Stimulated activated CD4-positive, alpha-beta T cell treated with anti-CD3 and anti-CD28 coated beads, Interleukin-12 subunit alpha, Interleukin-12 subunit beta, amount 100 ng/mL, for 4 hours (primary cell): ENCODE measurements around the gene MCC.
"Not testable (repeated sequence)": the region's sequence is repeated elsewhere in the genome, so short reads cannot be mapped to it uniquely, and the experiment has no call there.

Experiments
- DNase-seq: peaks from one replicate; pipeline ENCODE4 v3.0.0-alpha.2; 2020

MCC gene

DNA sequence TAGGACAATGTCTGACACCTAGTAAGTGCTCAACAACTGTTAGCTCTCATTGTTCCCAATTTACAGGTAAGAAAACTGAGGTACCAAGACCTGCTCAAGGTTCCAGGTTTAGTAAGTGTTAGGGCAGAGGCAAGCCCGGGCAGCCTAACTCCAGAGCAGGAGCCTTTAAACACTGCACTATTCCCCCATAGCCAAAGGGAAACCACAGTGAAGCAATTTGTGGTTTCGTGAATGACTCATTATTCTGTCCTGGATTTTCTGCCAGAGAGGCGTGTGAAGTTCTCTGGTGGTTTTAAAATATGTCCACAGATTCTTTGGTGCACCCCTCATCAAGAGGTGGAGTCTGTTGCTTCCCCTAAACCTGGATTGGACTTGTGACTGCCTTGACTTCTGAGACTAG, 1.0 kb upstream of the MCC start:
- no peak for DNase-seq

GRCh38 chr5:113488645-113489184, 462 bp upstream of the MCC start:
- no peak for DNase-seq

DNA sequence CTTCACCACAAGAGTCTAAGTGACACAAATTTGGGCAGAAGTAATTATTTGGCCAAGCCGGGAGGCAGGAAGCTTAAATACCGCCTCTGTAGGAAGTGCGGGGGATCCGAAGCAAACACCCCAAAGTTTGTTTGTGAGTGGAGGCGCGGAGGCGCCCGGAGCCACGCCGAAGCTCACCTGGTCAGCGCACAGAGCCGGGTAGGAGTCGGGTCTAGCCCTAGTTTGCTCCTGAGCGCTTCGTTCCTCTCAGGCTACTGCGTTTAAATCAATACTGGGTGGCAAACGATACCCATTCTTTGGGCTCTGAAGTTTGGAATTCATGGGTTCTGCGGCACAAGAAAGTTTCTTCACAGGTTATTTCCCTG, 855 bp downstream of the MCC start:
- DNase-seq = no peak

- DNase-seq = no peak
These were observed 8.0 kb downstream of the MCC start for GRCh38 chr5:113480243-113480642.

- no peak for DNase-seq
These were observed 9.6 kb downstream of the MCC start for GRCh38 chr5:113478691-113479090.

GRCh38 chr5:113474100-113474728, 14.0 kb downstream of the MCC start:
- DNase-seq = no peak

GRCh38 chr5:113463032-113463431, 25.2 kb downstream of the MCC start:
- DNase-seq = no peak

GRCh38 chr5:113457106-113457505, 31.1 kb downstream of the MCC start:
- DNase-seq = not testable (repeated sequence)

GRCh38 chr5:113452941-113453340, 35.3 kb downstream of the MCC start:
- no peak for DNase-seq

- no peak for DNase-seq
These were observed 36.5 kb downstream of the MCC start for GRCh38 chr5:113451797-113452196.

GRCh38 chr5:113450929-113451328, 37.3 kb downstream of the MCC start:
- DNase-seq = no peak

DNA sequence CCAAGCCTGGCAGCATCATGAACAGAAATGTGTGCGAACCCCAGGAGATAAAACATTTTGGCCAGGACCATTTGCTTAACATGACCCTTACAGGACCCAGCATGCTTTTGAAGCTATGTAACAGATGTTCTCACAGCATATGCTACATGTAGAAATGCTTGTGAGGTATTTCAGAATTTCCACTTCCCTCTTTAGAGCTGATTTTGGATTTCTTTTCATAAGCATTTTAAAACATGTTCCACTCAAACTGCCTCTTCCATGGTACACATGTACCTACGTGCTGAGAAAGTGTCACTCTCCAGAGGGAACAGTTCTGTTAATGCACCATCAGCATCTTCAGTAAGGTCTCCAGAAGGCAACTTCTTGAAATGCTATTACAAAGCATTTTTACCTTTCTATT, 37.8 kb downstream of the MCC start:
- no peak for DNase-seq

GRCh38 chr5:113448252-113448651, 40.0 kb downstream of the MCC start:
- DNase-seq = no peak

DNA sequence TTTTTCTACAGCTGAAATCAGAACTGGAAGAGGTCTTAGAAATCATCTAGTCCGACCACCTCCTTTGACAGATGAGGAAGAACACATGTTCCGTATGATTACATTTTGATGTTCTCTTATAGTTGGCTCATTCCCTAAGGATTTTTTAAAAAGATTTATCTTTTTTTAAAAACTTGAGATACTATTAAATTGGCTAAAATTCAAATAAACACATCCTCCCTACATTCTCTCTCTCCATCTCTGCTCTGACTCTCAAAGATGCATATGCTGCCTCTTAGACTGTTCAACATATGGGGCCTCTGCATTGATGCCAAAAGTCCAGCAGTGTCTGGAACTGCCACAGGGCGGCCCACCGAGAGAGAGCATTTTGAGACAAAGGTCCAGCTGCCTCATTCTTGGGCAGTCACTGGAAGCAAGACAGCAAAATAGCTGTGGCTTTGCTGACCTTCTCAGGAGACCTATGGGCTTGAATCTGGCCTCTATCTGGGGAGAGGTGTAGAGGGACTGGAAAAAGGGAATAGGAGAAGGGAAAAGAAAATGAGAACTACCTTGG, 40.7 kb downstream of the MCC start:
- DNase-seq = no peak

- no peak for DNase-seq
These were observed 41.8 kb downstream of the MCC start for GRCh38 chr5:113446358-113446927.

DNA sequence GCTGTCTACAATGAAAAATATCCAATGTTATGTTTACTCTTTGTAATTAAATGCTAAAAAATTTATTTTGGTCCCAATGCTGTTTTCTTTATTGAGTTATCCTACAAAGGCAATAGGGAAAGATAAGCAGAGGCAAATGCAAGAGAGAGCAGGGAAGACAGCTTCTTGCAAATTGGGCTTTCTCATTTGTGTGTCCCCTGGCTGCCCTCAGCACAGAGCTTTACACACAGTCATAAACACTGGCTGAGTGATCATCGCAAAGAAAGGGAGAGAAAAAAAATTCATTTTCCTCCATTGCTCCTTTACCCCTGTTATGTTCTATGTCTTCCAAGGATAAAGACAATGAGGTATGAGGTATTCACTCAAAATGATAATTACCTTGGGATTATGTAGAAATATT, 51.1 kb downstream of the MCC start:
- no peak for DNase-seq

DNA sequence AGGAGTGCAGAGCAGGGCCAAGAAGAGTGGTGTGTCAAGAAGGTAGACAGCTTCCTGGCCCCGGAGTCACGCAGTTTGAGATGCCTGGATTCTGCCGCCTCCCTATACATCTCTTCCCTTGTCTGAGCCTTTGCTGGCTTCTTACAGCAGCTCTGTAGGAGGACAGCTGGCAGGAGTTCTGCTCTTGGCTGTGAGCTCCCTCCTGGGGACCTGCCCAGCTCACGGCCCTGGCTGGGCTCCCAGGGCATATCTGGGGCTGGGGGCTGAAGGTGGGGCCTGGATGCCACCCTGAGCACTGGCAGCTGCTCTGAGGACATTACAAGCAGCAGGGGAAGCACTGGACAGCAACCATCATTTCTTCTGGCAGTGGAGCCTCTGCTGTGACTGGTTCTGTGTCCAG, 52.7 kb downstream of the MCC start:
- no peak for DNase-seq

DNA sequence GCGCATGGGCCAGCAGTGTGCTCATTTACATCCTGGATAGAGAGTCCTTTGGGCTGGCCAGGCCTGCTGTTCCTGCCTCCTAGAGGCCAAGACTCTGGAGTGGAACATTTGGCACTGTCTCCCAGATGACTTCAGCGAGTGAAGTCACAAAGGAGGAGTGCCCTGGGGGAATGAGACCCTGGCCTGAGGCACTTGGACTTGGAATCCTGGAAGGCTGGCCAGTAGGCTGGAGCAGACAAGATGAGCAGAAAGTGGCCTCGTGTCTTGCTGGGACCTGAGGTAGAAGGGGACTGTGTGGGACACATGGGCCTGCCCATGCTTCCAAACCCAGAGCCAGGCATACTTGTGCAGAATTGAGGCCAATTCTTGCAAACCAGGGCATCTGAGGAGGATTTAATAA, 53.4 kb downstream of the MCC start, which contains the start of gene TSSK1B:
TSS of gene TSSK1B (minus strand) at position 101 of the 400 bp plus-strand sequence. CDS start 150 bp downstream, outside the sequence.
- DNase-seq = no peak

DNA sequence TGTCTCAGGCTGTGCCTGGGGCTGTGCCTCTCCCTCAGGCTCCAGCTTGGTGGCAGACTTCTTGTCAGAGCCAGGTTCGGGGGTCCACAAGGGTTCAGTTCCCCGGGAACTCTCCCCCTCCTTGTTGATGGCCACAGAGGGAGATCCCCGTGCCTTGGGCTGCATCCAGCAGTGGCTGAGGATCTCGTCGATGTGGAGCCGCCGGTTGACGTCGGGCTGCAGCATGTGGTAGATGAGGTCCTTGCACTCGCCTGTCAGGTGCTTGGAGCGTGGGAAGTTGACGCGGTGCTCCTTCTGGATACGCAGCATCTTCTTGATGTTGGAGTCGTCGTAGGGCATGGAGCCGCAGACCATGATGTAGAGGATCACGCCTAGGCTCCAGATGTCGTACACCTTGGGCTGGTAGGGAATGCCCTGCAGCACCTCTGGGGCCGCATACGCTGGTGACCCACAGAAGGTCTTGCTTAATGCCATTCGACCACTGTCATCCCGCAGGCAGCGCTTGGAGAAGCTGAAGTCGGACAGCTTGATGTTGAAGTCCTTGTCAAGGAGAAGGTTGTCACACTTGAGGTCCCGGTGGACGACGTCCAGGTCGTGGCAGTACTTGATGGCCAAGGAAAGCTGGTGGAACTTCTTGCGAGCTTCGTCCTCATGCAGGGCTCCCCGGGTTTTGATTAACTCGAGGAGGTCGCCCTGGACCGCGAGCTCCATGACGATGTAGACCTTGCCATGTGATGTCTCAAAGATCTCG, 54.2 kb downstream of the MCC start:
- DNase-seq = no peak

DNA sequence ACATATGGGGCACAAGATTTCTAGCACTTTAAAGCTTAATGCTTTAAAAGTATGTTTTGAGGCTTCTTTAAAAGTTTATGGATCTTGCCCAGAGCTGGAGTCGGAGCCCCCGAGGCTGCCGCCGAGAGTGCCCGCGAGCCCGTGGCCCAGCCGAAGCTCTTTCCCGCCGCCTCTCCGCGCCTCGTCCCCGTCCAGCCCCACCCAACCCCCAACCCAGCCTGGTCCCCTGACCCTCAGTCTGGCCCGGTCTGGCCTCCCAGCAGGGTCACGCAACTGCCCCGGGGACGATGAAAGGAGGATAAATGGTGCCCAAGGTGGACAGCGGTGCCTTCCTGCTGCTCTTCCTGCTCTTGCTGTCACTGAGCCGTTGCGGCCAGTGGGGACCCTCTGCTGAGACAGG, 55.2 kb downstream of the MCC start:
- DNase-seq = no peak

GRCh38 chr5:113427871-113428574, 60.2 kb downstream of the MCC start:
- no peak for DNase-seq

DNA sequence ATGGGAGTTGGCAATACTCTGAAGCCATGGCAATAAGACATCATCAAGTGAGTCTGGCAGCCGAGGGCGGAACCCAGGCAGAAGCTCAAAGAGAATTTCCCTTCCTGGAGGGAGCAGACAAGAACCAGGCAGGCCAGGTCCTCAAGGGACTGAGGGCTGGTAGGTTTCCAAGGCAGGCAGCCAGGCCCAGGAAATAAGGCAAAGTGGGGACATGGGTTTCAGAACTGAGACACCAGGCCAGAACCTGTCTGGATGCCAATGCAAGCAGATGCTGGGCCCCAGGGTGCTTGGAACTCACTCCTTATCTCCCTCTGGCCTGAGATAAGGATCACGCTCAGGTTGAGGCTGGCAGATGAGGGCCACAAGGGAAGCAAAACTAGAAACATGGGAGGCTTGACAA, 62.3 kb downstream of the MCC start:
- no peak for DNase-seq

- no peak for DNase-seq
These were observed 66.6 kb downstream of the MCC start for GRCh38 chr5:113421693-113422092.
